GM18907 (cell line): ENCODE measurements around the gene TP53BP1.

Experiments
- ATAC-seq: cut with Tn5 transposase; IDR thresholded peaks from one replicate; pipeline ENCODE4 v1.9.1; 2021; ENCODE audit warnings: mild to moderate bottlenecking, moderate library complexity; ENCODE audit not compliant: unreplicated experiment

TP53BP1 gene

DNA sequence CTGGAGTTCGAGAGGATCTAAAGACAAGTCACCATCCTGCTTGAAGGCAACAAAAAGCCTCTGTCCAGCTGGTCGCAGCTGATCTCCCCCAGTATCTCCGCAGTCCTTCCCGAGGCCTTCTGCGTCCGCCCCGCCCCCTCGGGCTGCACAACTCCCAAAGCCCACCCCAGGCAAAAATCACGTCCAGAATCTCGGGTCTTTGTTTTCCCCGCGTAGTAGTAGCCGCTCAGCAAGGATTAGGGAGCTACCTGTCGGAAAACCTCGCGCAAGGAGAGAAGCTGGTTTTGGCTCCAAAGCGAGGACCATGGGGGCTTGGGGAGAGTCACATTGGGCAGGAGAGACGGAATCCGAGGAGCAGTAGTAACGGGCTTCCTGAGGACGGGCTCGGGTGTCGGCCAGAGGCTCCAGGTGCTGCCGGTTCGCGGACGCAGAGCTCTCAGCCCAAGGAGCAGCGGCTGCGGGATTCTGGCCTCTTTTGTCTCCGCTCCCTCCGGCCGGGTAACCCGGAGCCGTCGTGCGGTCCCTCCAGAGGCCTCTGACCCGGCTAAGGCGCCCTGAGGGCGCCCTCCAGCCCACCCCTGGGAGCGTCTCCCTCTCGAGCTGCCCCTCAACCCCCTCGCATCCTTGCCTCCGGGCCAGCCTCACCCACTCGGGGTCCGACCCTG lies 122.5 kb downstream of the TP53BP1 start:
- peak; percentile 41 for ATAC-seq

DNA sequence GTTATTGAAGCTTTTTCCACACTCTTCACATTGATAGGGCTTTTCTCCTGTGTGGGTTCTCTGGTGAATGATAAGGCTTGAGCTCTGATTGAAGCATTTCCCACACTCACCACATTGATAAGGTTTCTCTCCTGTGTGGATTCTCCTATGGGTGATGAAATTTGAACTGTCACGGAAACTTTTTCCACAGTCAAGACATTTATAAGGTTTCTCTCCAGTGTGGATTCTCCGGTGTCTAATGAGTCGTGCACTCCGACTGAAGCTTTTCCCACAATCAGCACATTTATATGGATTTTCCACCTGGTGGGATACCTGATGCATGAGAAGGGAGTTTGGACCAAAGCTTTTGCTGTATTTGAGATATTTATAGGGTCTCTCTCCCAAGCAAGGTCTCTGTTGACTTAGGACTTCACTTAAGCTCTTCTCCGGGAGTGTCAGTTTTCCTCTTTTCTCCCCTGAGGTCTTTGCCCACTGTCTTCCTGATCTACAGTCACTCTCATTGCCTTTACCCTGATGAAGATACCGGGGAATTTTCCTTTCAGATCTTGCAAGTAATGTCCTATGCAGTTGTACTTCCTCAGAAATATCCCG lies 131.5 kb downstream of the TP53BP1 start:
- no peak for ATAC-seq

- no peak for ATAC-seq
These were observed 132.1 kb downstream of the TP53BP1 start for GRCh38 chr15:43360821-43361220.
